AG09319 (cell line): ENCODE results near the gene SETBP1.

Source experiments
- DNase-seq: peaks from one replicate; pipeline ENCODE4 v3.0.0-alpha.2; 2010; ENCODE audit warnings: low read depth; ENCODE audit errors: extremely low read depth
- CTCF ChIP-seq: IDR thresholded peaks from 2 replicates; pipeline ENCODE4 v1.5.1; 2011; ENCODE audit warnings: low read depth, mild to moderate bottlenecking, inconsistent platforms, low read length, moderate library complexity

SETBP1 gene

DNA sequence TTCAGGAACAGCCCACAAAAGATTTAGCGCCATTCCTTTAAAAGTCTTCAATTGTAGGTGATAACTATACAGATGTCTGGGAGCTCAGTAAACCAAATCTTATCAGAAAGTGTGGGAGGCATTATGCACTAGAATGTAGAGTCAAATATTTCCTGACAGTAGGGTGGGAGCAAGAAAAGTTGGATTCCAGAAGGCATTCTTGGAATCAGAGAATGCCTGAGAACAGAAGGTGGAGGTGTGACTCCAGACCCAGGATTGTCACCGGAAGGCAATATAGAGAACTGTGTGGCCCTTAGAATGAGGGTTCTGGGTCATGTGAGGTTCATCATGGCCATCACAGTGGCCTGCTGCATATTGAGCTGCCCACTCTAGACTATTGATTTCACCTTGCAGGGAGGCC is 90.0 kb downstream of the SETBP1 start:
- no peak for DNase-seq
- no peak for TF ChIP-seq CTCF

GRCh38 chr18:44771572-44771955 is 90.9 kb downstream of the SETBP1 start:
- no peak for DNase-seq
- TF ChIP-seq CTCF, result no peak

- no peak for DNase-seq
Observed at GRCh38 chr18:44771956-44772917, 91.5 kb downstream of the SETBP1 start.

DNA sequence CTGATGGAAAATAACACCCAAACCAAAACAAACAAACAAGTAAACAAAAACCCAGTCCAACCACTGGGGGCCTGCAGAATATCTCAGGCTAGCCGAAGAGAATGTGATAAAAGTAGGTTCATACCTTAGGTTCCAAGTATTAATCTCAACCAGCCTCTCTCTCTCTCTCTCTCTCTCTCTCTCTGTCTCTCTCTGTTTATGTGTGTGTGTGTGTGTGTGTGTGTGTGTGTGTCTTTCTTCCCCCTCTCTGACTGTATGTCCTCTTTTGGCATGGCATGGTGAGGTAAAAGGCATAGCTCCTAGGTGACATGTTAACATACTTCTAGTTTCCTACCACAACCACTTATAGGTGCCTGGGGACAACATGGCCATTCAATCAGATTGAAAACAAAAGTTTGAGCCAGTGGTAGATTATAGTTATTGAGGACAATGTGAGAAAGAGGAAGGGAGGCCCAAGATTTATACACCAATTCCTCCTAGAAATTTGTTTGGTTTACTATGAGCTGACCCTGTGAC is 93.0 kb downstream of the SETBP1 start:
- no peak for TF ChIP-seq CTCF
- DNase-seq, result no peak

More at GRCh38 chr18:44771956-44772917, 91.5 kb downstream of the SETBP1 start:
- TF ChIP-seq CTCF, result no peak

- no peak for TF ChIP-seq CTCF
- DNase-seq, result no peak
Observed at GRCh38 chr18:44774191-44774590, 93.5 kb downstream of the SETBP1 start.

GRCh38 chr18:44777457-44778192 is 96.9 kb downstream of the SETBP1 start:
- DNase-seq, result no peak
- no peak for TF ChIP-seq CTCF

- no peak for DNase-seq
- no peak for TF ChIP-seq CTCF
Observed at GRCh38 chr18:44778788-44779187, 98.1 kb downstream of the SETBP1 start.
